Femur (tissue), 1 donor: Measurements from ENCODE around the gene MRPL3.
"Not testable (repeated sequence)": the region's sequence is repeated elsewhere in the genome, so short reads cannot be mapped to it uniquely, and the experiment has no call there.

ENCODE experiments used
- DNase-seq: peaks from one replicate; pipeline ENCODE4 v3.0.0-alpha.2; 2017

Gene MRPL3

GRCh38 chr3:131491775-131492174, 11.0 kb downstream of the MRPL3 start:
- DNase-seq = no peak

- no peak for DNase-seq
Observed at GRCh38 chr3:131491084-131491483, 11.7 kb downstream of the MRPL3 start.

- DNase-seq = not testable (repeated sequence)
Observed at GRCh38 chr3:131486545-131486944, 16.2 kb downstream of the MRPL3 start.

- no peak for DNase-seq
Observed at GRCh38 chr3:131485119-131485518, 17.7 kb downstream of the MRPL3 start.

- no peak for DNase-seq
Observed at GRCh38 chr3:131484496-131485111, 18.2 kb downstream of the MRPL3 start.

- DNase-seq = no peak
Observed at GRCh38 chr3:131480116-131480515, 22.7 kb downstream of the MRPL3 start.

- DNase-seq = no peak
Observed at GRCh38 chr3:131477813-131478212, 25.0 kb downstream of the MRPL3 start.

GRCh38 chr3:131474115-131474514, 28.7 kb downstream of the MRPL3 start:
- no peak for DNase-seq

- no peak for DNase-seq
Observed at GRCh38 chr3:131470377-131470776, 32.4 kb downstream of the MRPL3 start.

- no peak for DNase-seq
Observed at GRCh38 chr3:131458653-131459052, 44.1 kb downstream of the MRPL3 start.

- no peak for DNase-seq
Observed at GRCh38 chr3:131457220-131457619, 45.6 kb downstream of the MRPL3 start.

GRCh38 chr3:131454501-131454900, 48.3 kb downstream of the MRPL3 start:
- no peak for DNase-seq

GRCh38 chr3:131453533-131453932, 49.2 kb downstream of the MRPL3 start:
- no peak for DNase-seq

- DNase-seq = no peak
Observed at GRCh38 chr3:131447349-131447748, 55.4 kb downstream of the MRPL3 start.

- no peak for DNase-seq
Observed at GRCh38 chr3:131444180-131444579, 58.6 kb downstream of the MRPL3 start.

GRCh38 chr3:131439084-131439483, 63.7 kb downstream of the MRPL3 start:
- no peak for DNase-seq

GRCh38 chr3:131435000-131435399, 67.8 kb downstream of the MRPL3 start:
- no peak for DNase-seq

GRCh38 chr3:131432441-131432840, 70.3 kb downstream of the MRPL3 start:
- DNase-seq = no peak

- DNase-seq = no peak
Observed at GRCh38 chr3:131431754-131432153, 71.0 kb downstream of the MRPL3 start.

GRCh38 chr3:131427226-131427625, 75.5 kb downstream of the MRPL3 start:
- no peak for DNase-seq

GRCh38 chr3:131421957-131422498, 80.7 kb downstream of the MRPL3 start:
- no peak for DNase-seq

GRCh38 chr3:131421301-131421700, 81.5 kb downstream of the MRPL3 start:
- no peak for DNase-seq

GRCh38 chr3:131417751-131418150, 85.0 kb downstream of the MRPL3 start:
- no peak for DNase-seq
